Trophoblast cell (in vitro differentiated cells and primary cell): ENCODE measurements around the gene KIF3C.

Experiments used
- DNase-seq, 2 donors: peaks; one replicate each; pipeline ENCODE4 v3.0.0-alpha.2; 2016
- H2AFZ ChIP-seq: 2 replicates; pipeline ENCODE4 v1.6.1; 2013; ENCODE audit warnings: low read length, moderate library complexity, mild to moderate bottlenecking; ENCODE audit not compliant: insufficient read depth, poor library complexity
- H2AK5ac ChIP-seq: 2 replicates; pipeline ENCODE4 v1.6.1; 2013; ENCODE audit warnings: mild to moderate bottlenecking, low read length
- H2BK120ac ChIP-seq: 2 replicates; pipeline ENCODE4 v1.6.1; 2013; ENCODE audit warnings: low read length, mild to moderate bottlenecking, moderate library complexity; ENCODE audit not compliant: insufficient read depth, poor library complexity
- H2BK12ac ChIP-seq: 2 replicates; pipeline ENCODE4 v1.6.1; 2013; ENCODE audit warnings: mild to moderate bottlenecking, low read length, moderate library complexity
- H2BK5ac ChIP-seq: 2 replicates; pipeline ENCODE4 v1.6.1; 2013; ENCODE audit warnings: low read length, low read depth, moderate library complexity, mild to moderate bottlenecking; ENCODE audit not compliant: poor library complexity
- H3K14ac ChIP-seq: 2 replicates; pipeline ENCODE4 v1.6.1; 2013; ENCODE audit warnings: mild to moderate bottlenecking, low read length
- H3K18ac ChIP-seq: 2 replicates; pipeline ENCODE4 v1.6.1; 2013; ENCODE audit warnings: mild to moderate bottlenecking, low read length
- H3K23ac ChIP-seq: 2 replicates; pipeline ENCODE4 v1.6.1; 2013; ENCODE audit warnings: low read length
- H3K27ac ChIP-seq: 2 replicates; pipeline ENCODE4 v1.5.1; 2013; ENCODE audit warnings: low read depth, mild to moderate bottlenecking, inconsistent platforms, low read length, moderate library complexity
- H3K27me3 ChIP-seq: 2 replicates; pipeline ENCODE4 v1.6.1; 2013; ENCODE audit warnings: inconsistent platforms, mild to moderate bottlenecking, low read length, moderate library complexity; ENCODE audit not compliant: insufficient read depth
- H3K36me3 ChIP-seq, 2 experiments: 1 replicate in 1 of 2; 2 replicates in 1 of 2; pipeline ENCODE4 v1.6.1; 2013; ENCODE audit warnings: low read length in 2 of 2, mild to moderate bottlenecking in 2 of 2, moderate library complexity in 1 of 2; ENCODE audit not compliant: insufficient read depth in 2 of 2, control insufficient read depth in 1 of 2
- H3K4ac ChIP-seq: 2 replicates; pipeline ENCODE4 v1.6.1; 2013; ENCODE audit warnings: low read depth, mild to moderate bottlenecking, low read length, moderate library complexity
- H3K4me1 ChIP-seq, 2 experiments: 1 replicate in 1 of 2; 2 replicates in 1 of 2; pipeline ENCODE4 v1.6.1; 2013; ENCODE audit warnings: low read length in 2 of 2, mild to moderate bottlenecking in 2 of 2, moderate library complexity in 1 of 2; ENCODE audit not compliant: insufficient read depth in 2 of 2, control insufficient read depth in 1 of 2
- H3K4me2 ChIP-seq: 2 replicates; pipeline ENCODE4 v1.6.1; 2013; ENCODE audit warnings: inconsistent platforms, mild to moderate bottlenecking, low read length, moderate library complexity
- H3K4me3 ChIP-seq: 2 replicates; pipeline ENCODE4 v1.5.1; 2013; ENCODE audit warnings: mild to moderate bottlenecking, low read depth, low read length, inconsistent platforms
- H3K79me1 ChIP-seq: one replicate; pipeline ENCODE4 v1.6.1; 2013; ENCODE audit warnings: low read length
- H3K79me2 ChIP-seq: 2 replicates; pipeline ENCODE4 v1.6.1; 2013; ENCODE audit warnings: low read length, mild to moderate bottlenecking; ENCODE audit not compliant: control insufficient read depth, insufficient read depth, poor library complexity
- H3K9ac ChIP-seq: 2 replicates; pipeline ENCODE4 v1.6.1; 2013; ENCODE audit warnings: mild to moderate bottlenecking, low read length
- H3K9me3 ChIP-seq: 2 replicates; pipeline ENCODE4 v1.6.1; 2013; ENCODE audit warnings: low read depth, mild to moderate bottlenecking, control low read depth, inconsistent platforms, low read length; ENCODE audit not compliant: insufficient read depth
- H4K12ac ChIP-seq: 2 replicates; pipeline ENCODE4 v1.6.1; 2013; ENCODE audit warnings: low read depth, mild to moderate bottlenecking, low read length, moderate library complexity
- H4K8ac ChIP-seq: 2 replicates; pipeline ENCODE4 v1.6.1; 2013; ENCODE audit warnings: low read depth, mild to moderate bottlenecking, low read length, moderate library complexity
- H4K91ac ChIP-seq: one replicate; pipeline ENCODE4 v1.6.1; 2013; ENCODE audit warnings: low read depth, mild to moderate bottlenecking, low read length, moderate library complexity
- WGBS: extraction: QIAGEN DNeasy Blood & Tissue Kit; methylation state at CpG from one replicate; pipeline ENCODE4 v1.1.7; 2013; ENCODE audit warnings: missing lambda C conversion rate; ENCODE audit not compliant: insufficient read length, insufficient coverage; ENCODE audit errors: extremely low coverage; 5-methylcytosine and 5-hydroxymethylcytosine counted together

Gene KIF3C

GRCh38 chr2:25887624-25888242 is 94.6 kb downstream of the KIF3C start:
- no CpG with 5 or more reads among the region's 5 CpGs for WGBS
- Histone ChIP-seq H4K91ac (no peak overlapping the region), H2BK120ac (no peak overlapping the region)

DNA sequence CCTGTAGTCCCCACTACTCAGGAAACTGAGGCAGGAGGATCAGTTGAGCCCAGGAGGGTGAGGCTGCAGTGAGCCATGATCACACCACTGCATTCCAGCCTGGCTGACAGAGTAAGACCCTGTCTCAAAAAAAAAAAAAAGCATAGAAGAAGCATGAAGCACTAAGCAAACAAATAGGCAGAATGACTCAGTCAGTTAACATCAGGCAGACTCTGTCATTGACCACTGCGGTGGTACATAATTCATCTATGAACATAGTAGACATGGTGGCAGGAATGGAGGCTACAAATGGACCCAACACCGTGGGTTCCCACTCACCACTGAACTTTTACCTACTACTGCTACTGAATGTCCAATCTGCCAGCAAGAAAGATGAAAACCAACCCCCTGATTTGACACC is 96.4 kb downstream of the KIF3C start:
- Histone ChIP-seq H4K12ac (no peak overlapping the region), H2AFZ (no peak overlapping the region), H3K79me1 (no peaks in the 10 kb centered on the region), H2BK5ac (no peak overlapping the region), H3K36me3 (no peaks in the 10 kb centered on the region), H3K27me3 (no peaks in the 10 kb centered on the region), H3K79me2 (no peaks in the 10 kb centered on the region), H3K27ac (no peak overlapping the region), H2BK12ac (no peak overlapping the region), H2BK120ac (no peak overlapping the region), H3K23ac (no peak overlapping the region), H3K9me3 (no peaks in the 10 kb centered on the region), H2AK5ac (no peak overlapping the region), H4K8ac (no peak overlapping the region), H3K14ac (no peak overlapping the region), H3K4me1 (no peaks in the 10 kb centered on the region), H3K9ac (no peak overlapping the region), H3K18ac (no peak overlapping the region), H3K4ac (no peak overlapping the region), H4K91ac (no peak overlapping the region), H3K4me2 (no peak overlapping the region), H3K4me3 (no peak overlapping the region)
- no peak for DNase-seq
- WGBS: no CpG with 5 or more reads among the region's 2 CpGs

More at GRCh38 chr2:25887624-25888242, 94.6 kb downstream of the KIF3C start:
- Histone ChIP-seq H4K12ac (no peak overlapping the region), H3K27ac (no peak overlapping the region), H3K27me3 (no peaks in the 10 kb centered on the region), H3K23ac (no peak overlapping the region), H3K9me3 (no peaks in the 10 kb centered on the region), H3K4ac (no peak overlapping the region), H2AFZ (no peak overlapping the region), H3K36me3 (no peaks in the 10 kb centered on the region), H2AK5ac (no peak overlapping the region), H3K79me1 (no peaks in the 10 kb centered on the region), H2BK12ac (no peak overlapping the region), H3K4me1 (no peaks in the 10 kb centered on the region), H3K14ac (no peak overlapping the region), H2BK5ac (no peak overlapping the region), H4K8ac (no peak overlapping the region), H3K79me2 (no peaks in the 10 kb centered on the region), H3K18ac (no peak overlapping the region), H3K4me3 (no peak overlapping the region), H3K4me2 (no peak overlapping the region), H3K9ac (no peak overlapping the region)
- no peak for DNase-seq

DNA sequence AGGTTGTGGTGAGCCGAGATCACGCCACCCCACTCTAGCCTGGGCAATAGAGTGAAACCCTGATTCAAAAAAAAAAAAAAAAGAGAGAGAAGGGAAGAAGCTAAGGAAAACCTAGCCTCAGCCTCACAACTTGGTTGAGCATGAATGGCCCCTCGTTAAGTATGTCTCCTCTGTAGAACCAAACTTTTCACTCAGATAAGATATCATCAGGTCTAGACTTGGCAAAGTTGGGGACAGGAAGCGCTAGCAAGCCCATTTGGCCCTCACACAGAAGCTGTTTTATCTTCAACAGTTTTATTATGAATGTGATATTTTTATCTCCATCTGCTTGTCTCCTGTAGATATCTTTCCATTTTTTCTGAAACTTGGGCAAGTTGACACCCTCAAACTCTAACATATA is 100.5 kb downstream of the KIF3C start:
- no peak overlapping the region for H2AK5ac ChIP-seq
- H2BK5ac ChIP-seq: no peak overlapping the region
- H4K12ac ChIP-seq: no peak overlapping the region
- no peaks in the 10 kb centered on the region for H3K9me3 ChIP-seq
- H3K9ac ChIP-seq: no peak overlapping the region
- peaks cover 7% of the 10 kb centered on the region for H3K79me2 ChIP-seq
- no CpG with 5 or more reads among the region's 4 CpGs for WGBS
- no peak overlapping the region for H2AFZ ChIP-seq
- no peak overlapping the region for H3K27ac ChIP-seq
- DNase-seq: no peak
- no peak overlapping the region for H3K18ac ChIP-seq
- no peak overlapping the region for H3K4ac ChIP-seq
- H3K79me1 ChIP-seq: peaks cover 10% of the 10 kb centered on the region
- H3K4me2 ChIP-seq: no peak overlapping the region
- no peak overlapping the region for H2BK12ac ChIP-seq
- H3K14ac ChIP-seq: no peak overlapping the region
- H2BK120ac ChIP-seq: no peak overlapping the region
- no peak overlapping the region for H4K8ac ChIP-seq
- H4K91ac ChIP-seq: no peak overlapping the region
- peaks cover 3 to 5% of the 10 kb centered on the region in 2 experiments for H3K4me1 ChIP-seq
- H3K27me3 ChIP-seq: no peaks in the 10 kb centered on the region
- no peak overlapping the region for H3K4me3 ChIP-seq
- no peak overlapping the region for H3K23ac ChIP-seq
- H3K36me3 ChIP-seq: no peaks in the 10 kb centered on the region

GRCh38 chr2:25879133-25879730 is 103.1 kb downstream of the KIF3C start:
- H3K23ac ChIP-seq: no peak overlapping the region
- peaks cover 3 to 5% of the 10 kb centered on the region in 2 experiments for H3K4me1 ChIP-seq
- H3K9me3 ChIP-seq: no peaks in the 10 kb centered on the region
- H4K12ac ChIP-seq: peak overlapping the region; percentile 66
- H3K79me2 ChIP-seq: peaks cover 8% of the 10 kb centered on the region
- H4K8ac ChIP-seq: peak overlapping the region; percentile 76
- peak; percentile 9 to 76 for DNase-seq
- no peak overlapping the region for H2AK5ac ChIP-seq
- H2AFZ ChIP-seq: peak overlapping the region; percentile 77
- no peak overlapping the region for H3K4me3 ChIP-seq
- H3K14ac ChIP-seq: no peak overlapping the region
- H2BK120ac ChIP-seq: no peak overlapping the region
- no peak overlapping the region for H3K18ac ChIP-seq
- no peak overlapping the region for H3K4ac ChIP-seq
- peak overlapping the region; percentile 21 for H4K91ac ChIP-seq
- no peaks in the 10 kb centered on the region for H3K27me3 ChIP-seq
- H2BK12ac ChIP-seq: no peak overlapping the region
- peak overlapping the region; percentile 67 for H3K4me2 ChIP-seq
- H3K36me3 ChIP-seq: peaks cover 2 to 5% of the 10 kb centered on the region in 2 experiments
- no peak overlapping the region for H3K27ac ChIP-seq
- no peak overlapping the region for H2BK5ac ChIP-seq
- H3K79me1 ChIP-seq: peaks cover 10% of the 10 kb centered on the region
- WGBS: no CpG with 5 or more reads among the region's 5 CpGs
- no peak overlapping the region for H3K9ac ChIP-seq
